ENCODE data around the gene SATB1.
A peak's percentile ranks its signal among the peaks of the same experiment; 100 is the strongest.

SATB1 gene

GRCh38 chr3:18431266-18431665 lies 6.1 kb upstream of the SATB1 start:
- no peak for DNase-seq (ENCODE audit: low read depth, low spot score)

DNA sequence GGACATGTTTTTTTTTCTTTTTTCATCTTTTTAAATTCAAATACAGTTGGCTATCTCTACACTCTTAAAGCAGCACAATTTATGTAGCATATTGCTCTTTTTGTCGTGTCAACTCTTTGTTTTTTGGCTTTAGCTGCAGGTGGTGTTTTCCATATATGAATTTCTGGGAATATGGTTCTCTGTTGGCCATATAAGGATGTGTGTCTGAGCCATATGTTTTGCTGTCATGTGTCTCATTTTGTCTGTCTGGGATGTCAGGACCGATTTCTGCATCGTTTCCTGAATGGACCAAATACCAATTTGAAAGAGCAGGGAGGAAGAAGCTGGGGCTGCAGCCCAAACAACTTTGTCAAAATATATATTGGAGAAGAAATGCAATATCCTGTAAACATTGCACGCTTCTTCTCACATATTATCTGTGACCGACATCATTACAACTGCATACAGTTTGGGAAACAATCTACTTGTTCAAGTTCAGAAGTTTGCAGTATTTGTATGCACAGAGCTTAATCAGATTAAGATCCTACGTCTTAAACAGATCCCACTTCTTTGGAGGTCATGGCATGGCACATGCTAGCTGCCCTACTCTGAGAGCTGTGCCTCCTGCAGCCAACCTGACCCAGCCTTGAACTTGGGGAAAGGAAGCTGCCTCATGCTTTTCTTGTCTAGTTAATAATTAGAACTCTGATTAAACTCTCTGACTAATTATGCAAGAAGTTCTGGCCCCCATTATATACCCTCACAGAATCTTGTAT lies 4.0 kb upstream of the SATB1 start:
- no peak for DNase-seq (ENCODE audit: low read depth, low spot score)

- no peak for DNase-seq (ENCODE audit: low read depth, low spot score)
Observed at GRCh38 chr3:18428036-18428435, 2.9 kb upstream of the SATB1 start.

DNA sequence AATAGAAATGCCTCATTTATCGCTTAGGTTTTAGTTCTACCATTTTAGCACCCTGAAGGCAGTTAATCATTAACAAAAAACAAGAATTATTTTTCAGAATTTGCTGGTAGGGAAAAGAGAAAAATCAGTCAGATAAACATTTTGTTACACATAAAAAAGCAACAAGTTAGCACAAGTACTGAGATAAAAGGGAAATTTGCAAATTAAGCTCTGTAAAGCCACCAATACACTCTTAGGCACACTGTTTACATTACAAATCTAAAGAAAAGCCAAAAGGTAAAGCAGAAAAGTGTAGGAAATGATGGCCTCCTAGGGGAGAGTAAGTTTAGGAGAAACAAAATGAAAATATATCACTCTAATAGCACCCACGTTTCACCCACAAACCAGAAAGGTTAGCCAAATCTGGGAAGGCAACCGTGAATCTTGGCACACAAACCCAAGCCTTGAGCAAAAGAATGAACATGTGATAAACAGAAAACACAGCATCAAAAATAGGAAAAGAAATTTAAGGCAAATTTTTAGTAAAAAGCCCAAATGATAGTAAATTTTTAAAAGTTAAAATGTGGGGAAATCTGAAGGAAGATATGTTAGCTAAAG lies 1.6 kb upstream of the SATB1 start:
- no peak for DNase-seq (ENCODE audit: low read depth, low spot score)

- DNase-seq (ENCODE audit: low read depth, low spot score) = no peak
Observed at GRCh38 chr3:18425641-18426257, 610 bp upstream of the SATB1 start.

- DNase-seq (ENCODE audit: low read depth, low spot score) = no peak
Observed at GRCh38 chr3:18424213-18424728, 868 bp downstream of the SATB1 start.

DNA sequence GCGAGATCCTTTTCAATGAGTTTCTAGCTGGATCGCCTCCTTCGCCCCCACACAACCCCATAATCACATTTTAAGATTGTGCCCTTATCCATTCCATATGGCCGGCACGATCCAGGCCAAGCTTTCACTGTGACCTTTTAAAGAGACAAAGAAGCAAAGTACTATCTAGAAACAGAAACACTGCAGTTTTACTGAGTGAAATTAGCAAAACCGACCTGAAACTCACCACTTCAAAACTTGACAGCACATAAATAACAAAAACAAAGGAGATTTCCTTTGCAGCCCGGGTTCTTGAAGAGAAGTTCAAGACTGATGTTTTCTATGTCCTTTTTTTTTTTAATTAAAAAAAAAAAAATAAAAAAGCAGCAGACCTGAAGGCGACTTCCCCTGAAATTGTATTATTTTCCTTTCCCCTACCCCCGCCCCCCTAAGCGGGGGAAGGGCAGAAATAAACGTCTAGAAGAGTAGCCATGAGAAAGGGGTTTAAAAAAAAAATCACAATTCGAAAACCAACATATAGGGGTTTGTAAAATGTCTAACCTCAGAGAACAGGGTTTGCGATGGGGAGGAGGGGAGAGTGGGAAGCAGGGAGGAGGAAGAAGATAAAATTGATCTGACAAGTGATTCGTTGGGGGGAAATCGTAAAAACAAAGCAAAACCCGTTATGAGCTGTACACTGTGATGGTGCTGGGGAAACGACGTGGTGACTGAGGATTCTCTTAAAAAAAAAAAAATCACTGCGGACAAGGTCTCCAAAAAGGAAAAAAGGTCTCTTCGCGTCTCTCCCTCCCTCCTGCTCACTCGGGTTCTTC lies 1.5 kb downstream of the SATB1 start:
- DNase-seq (ENCODE audit: low read depth, low spot score) = peak; percentile 40

DNA sequence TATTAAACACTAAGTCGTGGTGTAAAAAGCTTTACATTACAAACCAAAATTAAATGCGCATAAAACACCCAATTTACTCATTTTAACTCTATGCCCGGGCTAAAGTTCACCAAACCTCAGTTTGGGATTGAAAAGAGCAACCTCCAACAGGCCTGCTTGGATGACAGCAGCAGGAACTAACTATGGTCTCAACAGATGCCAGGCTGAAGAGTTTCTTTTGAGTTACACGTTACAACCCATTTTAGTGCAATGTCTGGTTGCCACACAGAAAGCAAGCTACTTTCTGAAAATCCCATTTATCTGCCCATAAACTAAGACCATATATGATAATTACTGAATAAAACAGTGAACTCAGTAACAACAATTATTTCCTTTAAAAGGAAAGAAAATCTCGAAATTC lies 2.2 kb downstream of the SATB1 start:
- no peak for DNase-seq (ENCODE audit: low read depth, low spot score)

- DNase-seq (ENCODE audit: low read depth, low spot score) = no peak
Observed at GRCh38 chr3:18420555-18420954, 4.6 kb downstream of the SATB1 start.

- DNase-seq (ENCODE audit: low read depth, low spot score) = no peak
Observed at GRCh38 chr3:18419232-18419631, 5.9 kb downstream of the SATB1 start.

GRCh38 chr3:18417904-18418572 lies 7.1 kb downstream of the SATB1 start:
- no peak for DNase-seq (ENCODE audit: low read depth, low spot score)

DNA sequence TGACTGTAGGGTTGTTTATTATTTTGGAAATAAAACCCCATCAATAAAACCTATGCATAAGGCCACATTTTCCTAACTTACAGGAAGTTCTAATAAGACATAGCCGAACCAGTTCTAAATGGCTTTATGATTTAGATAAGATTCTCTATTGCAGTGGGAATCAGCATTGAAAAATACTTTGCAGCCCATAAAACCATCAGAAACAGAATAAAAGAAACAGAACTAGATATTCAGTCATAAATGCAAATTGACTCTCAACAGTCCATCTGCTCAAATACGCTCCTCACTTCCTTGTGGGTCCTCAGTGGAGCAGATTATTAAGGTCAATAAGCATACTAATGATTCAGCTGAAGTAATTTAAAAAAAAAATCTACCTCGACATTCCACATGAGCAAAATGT lies 8.8 kb downstream of the SATB1 start:
- DNase-seq (ENCODE audit: low read depth, low spot score) = no peak

GRCh38 chr3:18415839-18416238 lies 9.3 kb downstream of the SATB1 start:
- no peak for DNase-seq (ENCODE audit: low read depth, low spot score)

DNA sequence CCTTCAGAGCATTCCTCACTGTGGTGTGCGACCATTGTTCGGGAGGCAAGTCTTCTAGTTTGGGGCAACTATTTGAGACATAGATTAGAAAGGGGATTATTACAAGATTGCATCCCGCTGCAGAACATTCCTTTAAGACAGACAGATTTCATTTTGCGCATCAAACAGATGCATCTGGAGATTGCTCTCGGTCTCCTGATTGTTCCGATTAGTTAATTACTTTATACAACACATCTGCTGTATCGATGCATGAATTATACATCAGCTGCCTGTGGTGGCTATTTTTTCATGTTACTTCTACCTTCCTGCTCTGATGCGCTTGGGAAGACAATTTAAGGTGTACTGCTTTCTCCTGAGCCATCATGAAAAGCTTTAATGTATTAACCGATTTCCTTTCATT lies 10.0 kb downstream of the SATB1 start:
- DNase-seq (ENCODE audit: low read depth, low spot score) = no peak

GRCh38 chr3:18412684-18413083 lies 12.5 kb downstream of the SATB1 start:
- DNase-seq (ENCODE audit: low read depth, low spot score) = no peak

GRCh38 chr3:18411541-18411940 lies 13.6 kb downstream of the SATB1 start:
- DNase-seq (ENCODE audit: low read depth, low spot score) = no peak

- no peak for DNase-seq (ENCODE audit: low read depth, low spot score)
Observed at GRCh38 chr3:18410205-18410604, 14.9 kb downstream of the SATB1 start.

DNA sequence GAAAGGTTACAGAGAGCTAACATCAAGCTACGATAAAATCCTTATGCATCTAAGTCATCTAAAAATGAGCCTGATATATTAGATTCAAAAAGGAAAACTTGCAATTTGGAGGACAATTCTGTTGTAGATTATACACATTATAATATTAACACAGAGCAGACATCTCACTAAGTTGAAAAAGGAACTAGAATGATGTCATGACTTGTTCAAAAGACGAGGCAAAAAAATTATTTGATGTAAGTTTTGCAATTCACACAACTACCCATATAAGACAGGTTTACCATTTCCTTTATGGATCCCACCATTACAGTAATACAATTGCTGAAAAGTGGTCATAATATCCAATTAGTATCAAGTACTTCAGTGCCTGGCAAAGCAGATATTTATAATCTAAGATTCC lies 15.9 kb downstream of the SATB1 start:
- no peak for DNase-seq (ENCODE audit: low read depth, low spot score)

GRCh38 chr3:18405141-18405540 lies 20.0 kb downstream of the SATB1 start:
- DNase-seq (ENCODE audit: low read depth, low spot score) = no peak

DNA sequence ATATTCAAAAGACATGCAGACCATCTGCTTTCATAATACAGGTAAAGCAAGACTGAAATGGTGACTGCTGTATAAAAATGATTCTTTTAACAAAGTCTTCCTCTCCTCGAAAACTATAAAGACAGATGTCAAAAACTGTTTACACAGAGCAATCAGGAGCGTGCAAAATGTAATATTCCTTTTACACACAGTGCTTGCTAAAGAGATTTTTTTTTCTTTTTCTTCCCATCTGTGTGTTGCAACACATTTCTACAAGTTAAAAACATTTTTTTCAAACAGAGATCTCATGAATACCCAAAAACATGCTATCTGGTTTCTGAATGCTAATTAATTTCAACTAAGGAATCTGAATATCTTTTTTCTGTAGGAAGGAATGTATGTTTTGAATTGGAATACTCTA lies 22.1 kb downstream of the SATB1 start:
- no peak for DNase-seq (ENCODE audit: low read depth, low spot score)

DNA sequence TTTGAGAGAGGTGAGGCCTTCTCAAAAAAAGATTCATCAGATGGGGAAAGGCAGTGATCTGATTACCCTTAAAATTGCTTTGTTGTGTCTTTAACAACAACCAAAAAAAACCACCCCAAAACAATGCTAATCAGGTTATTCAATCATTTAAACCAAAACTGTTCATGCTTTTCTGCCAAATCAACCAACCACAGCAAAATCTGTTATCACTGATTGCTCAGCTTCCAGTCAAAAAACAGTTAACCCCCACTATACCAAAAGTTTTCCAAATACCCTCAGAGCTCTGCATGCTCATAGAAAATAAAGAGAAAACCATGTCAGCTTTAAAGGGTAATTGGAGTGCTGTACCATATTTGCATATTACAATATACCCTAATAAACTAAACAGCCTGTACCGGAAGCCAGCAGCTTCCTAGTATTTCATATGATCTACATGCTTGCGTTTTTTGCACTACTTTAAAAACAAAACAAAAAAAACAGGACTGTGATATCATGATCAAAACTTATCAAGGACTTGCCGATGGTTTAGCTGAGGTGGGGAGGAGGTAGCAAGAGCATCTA lies 22.8 kb downstream of the SATB1 start:
- DNase-seq (ENCODE audit: low read depth, low spot score) = no peak
